ENCODE results near the gene KCNT1. TPM values are rescaled to one million over a fixed set of nuclear protein-coding genes. Genes with fewer than 3 reads are reported as not detected.

KCNT1 gene
- total and polyA plus RNA-seq, 5 donors = 0.17 to 1.1 (median 0.26) TPM; not detected in 1

GRCh38 chr9:135690836-135691570 is 11.0 kb upstream of the KCNT1 start:
- H3K27ac ChIP-seq (ENCODE audit: low read length) = no peak overlapping the region
- intact Hi-C loops (cut with DNase I) = no loop called here
- no peaks in the 10 kb centered on the region for H3K9me3 ChIP-seq (ENCODE audit: control insufficient read depth, low read length)
- no peak overlapping the region for H3K4me3 ChIP-seq (ENCODE audit: low read length)
- DNase-seq (no peak), ATAC-seq (no peak)
- 91% methylated on average over 19 of the region's 19 CpGs for WGBS
- H3K27me3 ChIP-seq (ENCODE audit: control insufficient read depth, insufficient read depth) = no peaks in the 10 kb centered on the region
- no peaks in the 10 kb centered on the region for H3K4me1 ChIP-seq (ENCODE audit: control insufficient read depth, insufficient read depth, low read length)

GRCh38 chr9:135692410-135692809 is 9.6 kb upstream of the KCNT1 start:
- intact Hi-C loops (cut with DNase I) = no loop called here
- Histone ChIP-seq H3K27me3 (ENCODE audit: control insufficient read depth, insufficient read depth) (no peaks in the 10 kb centered on the region), H3K27ac (ENCODE audit: low read length) (no peak overlapping the region), H3K4me3 (ENCODE audit: low read length) (no peak overlapping the region), H3K4me1 (ENCODE audit: control insufficient read depth, insufficient read depth, low read length) (no peaks in the 10 kb centered on the region), H3K9me3 (ENCODE audit: control insufficient read depth, low read length) (no peaks in the 10 kb centered on the region)
- DNase-seq (no peak), ATAC-seq (no peak)
- 76% methylated on average over 11 of the region's 11 CpGs for WGBS

GRCh38 chr9:135693265-135693664 is 8.7 kb upstream of the KCNT1 start:
- 78% methylated on average over 16 of the region's 16 CpGs for WGBS
- H3K27ac ChIP-seq (ENCODE audit: low read length) = no peak overlapping the region
- DNase-seq = no peak
- H3K4me1 ChIP-seq (ENCODE audit: control insufficient read depth, insufficient read depth, low read length) = no peaks in the 10 kb centered on the region
- no peak for ATAC-seq
- H3K27me3 ChIP-seq (ENCODE audit: control insufficient read depth, insufficient read depth) = no peaks in the 10 kb centered on the region
- no peaks in the 10 kb centered on the region for H3K9me3 ChIP-seq (ENCODE audit: control insufficient read depth, low read length)
- H3K4me3 ChIP-seq (ENCODE audit: low read length) = no peak overlapping the region
- intact Hi-C loops (cut with DNase I) = no loop called here

GRCh38 chr9:135693771-135694170 is 8.2 kb upstream of the KCNT1 start:
- intact Hi-C loops (cut with DNase I) = no loop called here
- DNase-seq (no peak), ATAC-seq (no peak)
- Histone ChIP-seq H3K9me3 (ENCODE audit: control insufficient read depth, low read length) (no peaks in the 10 kb centered on the region), H3K4me3 (ENCODE audit: low read length) (no peak overlapping the region), H3K27ac (ENCODE audit: low read length) (no peak overlapping the region), H3K27me3 (ENCODE audit: control insufficient read depth, insufficient read depth) (no peaks in the 10 kb centered on the region), H3K4me1 (ENCODE audit: control insufficient read depth, insufficient read depth, low read length) (no peaks in the 10 kb centered on the region)
- 78% methylated on average over 11 of the region's 11 CpGs for whole genome bisulfite sequencing

- intact Hi-C loops (cut with DNase I) = no loop called here
- no peak for ATAC-seq
- no peaks in the 10 kb centered on the region for H3K27me3 ChIP-seq (ENCODE audit: control insufficient read depth, insufficient read depth)
These were observed 7.6 kb upstream of the KCNT1 start for GRCh38 chr9:135694414-135694813.

GRCh38 chr9:135695036-135695435 is 6.9 kb upstream of the KCNT1 start:
- ATAC-seq (no peak), DNase-seq (no peak)
- Histone ChIP-seq H3K9me3 (ENCODE audit: control insufficient read depth, low read length) (no peaks in the 10 kb centered on the region), H3K4me3 (ENCODE audit: low read length) (no peak overlapping the region), H3K27me3 (ENCODE audit: control insufficient read depth, insufficient read depth) (no peaks in the 10 kb centered on the region), H3K27ac (ENCODE audit: low read length) (no peak overlapping the region), H3K4me1 (ENCODE audit: control insufficient read depth, insufficient read depth, low read length) (no peaks in the 10 kb centered on the region)
- intact Hi-C loops (cut with DNase I) = no loop called here
- 87% methylated on average over 16 of the region's 16 CpGs for WGBS

More at GRCh38 chr9:135694414-135694813, 7.6 kb upstream of the KCNT1 start:
- Histone ChIP-seq H3K27ac (ENCODE audit: low read length) (no peak overlapping the region), H3K9me3 (ENCODE audit: control insufficient read depth, low read length) (no peaks in the 10 kb centered on the region), H3K4me3 (ENCODE audit: low read length) (no peak overlapping the region), H3K4me1 (ENCODE audit: control insufficient read depth, insufficient read depth, low read length) (no peaks in the 10 kb centered on the region)
- DNase-seq = no peak
- 53% methylated on average over 18 of the region's 18 CpGs for WGBS

GRCh38 chr9:135695642-135696041 is 6.3 kb upstream of the KCNT1 start:
- Histone ChIP-seq H3K27me3 (ENCODE audit: control insufficient read depth, insufficient read depth) (no peaks in the 10 kb centered on the region), H3K4me3 (ENCODE audit: low read length) (no peak overlapping the region), H3K27ac (ENCODE audit: low read length) (no peak overlapping the region), H3K9me3 (ENCODE audit: control insufficient read depth, low read length) (no peaks in the 10 kb centered on the region), H3K4me1 (ENCODE audit: control insufficient read depth, insufficient read depth, low read length) (no peaks in the 10 kb centered on the region)
- intact Hi-C loops (cut with DNase I) = no loop called here
- ATAC-seq (no peak), DNase-seq (no peak)
- 83% methylated on average over 12 of the region's 12 CpGs for WGBS

GRCh38 chr9:135696446-135696845 is 5.5 kb upstream of the KCNT1 start:
- ATAC-seq = no peak
- 76% methylated on average over 16 of the region's 16 CpGs for WGBS
- no peaks in the 10 kb centered on the region for H3K27me3 ChIP-seq (ENCODE audit: control insufficient read depth, insufficient read depth)
- DNase-seq = no peak
- H3K4me3 ChIP-seq (ENCODE audit: low read length) = no peak overlapping the region
- H3K27ac ChIP-seq (ENCODE audit: low read length) = no peak overlapping the region
- no peaks in the 10 kb centered on the region for H3K9me3 ChIP-seq (ENCODE audit: control insufficient read depth, low read length)
- intact Hi-C loops (cut with DNase I) = no loop called here
- no peaks in the 10 kb centered on the region for H3K4me1 ChIP-seq (ENCODE audit: control insufficient read depth, insufficient read depth, low read length)

- no peaks in the 10 kb centered on the region for H3K27me3 ChIP-seq (ENCODE audit: control insufficient read depth, insufficient read depth)
- 77% methylated on average over 15 of the region's 15 CpGs for WGBS
- ATAC-seq = no peak
These were observed 4.8 kb upstream of the KCNT1 start for GRCh38 chr9:135697226-135697625.

GRCh38 chr9:135698236-135698635 is 3.7 kb upstream of the KCNT1 start:
- H3K27me3 ChIP-seq (ENCODE audit: control insufficient read depth, insufficient read depth) = no peaks in the 10 kb centered on the region
- no peak overlapping the region for H3K4me3 ChIP-seq (ENCODE audit: low read length)
- 61% methylated on average over 21 of the region's 21 CpGs for WGBS
- DNase-seq = no peak
- H3K27ac ChIP-seq (ENCODE audit: low read length) = no peak overlapping the region
- ATAC-seq = no peak
- H3K9me3 ChIP-seq (ENCODE audit: control insufficient read depth, low read length) = no peaks in the 10 kb centered on the region
- intact Hi-C loops (cut with DNase I) = no loop called here
- no peaks in the 10 kb centered on the region for H3K4me1 ChIP-seq (ENCODE audit: control insufficient read depth, insufficient read depth, low read length)

More at GRCh38 chr9:135697226-135697625, 4.8 kb upstream of the KCNT1 start:
- intact Hi-C loops (cut with DNase I) = no loop called here
- no peak overlapping the region for H3K27ac ChIP-seq (ENCODE audit: low read length)
- H3K4me3 ChIP-seq (ENCODE audit: low read length) = no peak overlapping the region
- H3K4me1 ChIP-seq (ENCODE audit: control insufficient read depth, insufficient read depth, low read length) = no peaks in the 10 kb centered on the region
- DNase-seq = no peak
- H3K9me3 ChIP-seq (ENCODE audit: control insufficient read depth, low read length) = no peaks in the 10 kb centered on the region

- no peak overlapping the region for H3K27ac ChIP-seq (ENCODE audit: low read length)
- no peaks in the 10 kb centered on the region for H3K9me3 ChIP-seq (ENCODE audit: control insufficient read depth, low read length)
- no peaks in the 10 kb centered on the region for H3K27me3 ChIP-seq (ENCODE audit: control insufficient read depth, insufficient read depth)
- H3K4me3 ChIP-seq (ENCODE audit: low read length) = no peak overlapping the region
- intact Hi-C loops (cut with DNase I) = no loop called here
- no peaks in the 10 kb centered on the region for H3K4me1 ChIP-seq (ENCODE audit: control insufficient read depth, insufficient read depth, low read length)
- no peak for DNase-seq
- WGBS = 69% methylated on average over 19 of the region's 19 CpGs
- no peak for ATAC-seq
These were observed 3.2 kb upstream of the KCNT1 start for GRCh38 chr9:135698767-135699166.

- H3K4me1 ChIP-seq (ENCODE audit: control insufficient read depth, insufficient read depth, low read length) = no peaks in the 10 kb centered on the region
- DNase-seq = no peak
- no peaks in the 10 kb centered on the region for H3K27me3 ChIP-seq (ENCODE audit: control insufficient read depth, insufficient read depth)
- H3K9me3 ChIP-seq (ENCODE audit: control insufficient read depth, low read length) = no peaks in the 10 kb centered on the region
- no peak within 1 kb of the TSS for H3K27ac ChIP-seq (ENCODE audit: low read length)
- intact Hi-C loops (cut with DNase I) = no loop called here
- WGBS = 81% methylated on average over 30 of the region's 30 CpGs
- ATAC-seq = no peak
- no peak within 1 kb of the TSS for H3K4me3 ChIP-seq (ENCODE audit: low read length)
These were observed 2.5 kb upstream of the KCNT1 start, which contains the start of gene SOHLH1 for GRCh38 chr9:135699440-135699839. Gene SOHLH1, minus strand, starts transcription at chr9:135699481. Its CDS starts 14 bp downstream, at chr9:135699467.
